HG03095 (cell line): ENCODE measurements around the gene CRY1.
"Not testable (repeated sequence)": the region's sequence is repeated elsewhere in the genome, so short reads cannot be mapped to it uniquely, and the experiment has no call there.

Experiments used
- ATAC-seq: cut with Tn5 transposase; IDR thresholded peaks from one replicate; pipeline ENCODE4 v1.9.1; 2021; ENCODE audit warnings: moderate library complexity; ENCODE audit not compliant: unreplicated experiment

Gene CRY1

DNA sequence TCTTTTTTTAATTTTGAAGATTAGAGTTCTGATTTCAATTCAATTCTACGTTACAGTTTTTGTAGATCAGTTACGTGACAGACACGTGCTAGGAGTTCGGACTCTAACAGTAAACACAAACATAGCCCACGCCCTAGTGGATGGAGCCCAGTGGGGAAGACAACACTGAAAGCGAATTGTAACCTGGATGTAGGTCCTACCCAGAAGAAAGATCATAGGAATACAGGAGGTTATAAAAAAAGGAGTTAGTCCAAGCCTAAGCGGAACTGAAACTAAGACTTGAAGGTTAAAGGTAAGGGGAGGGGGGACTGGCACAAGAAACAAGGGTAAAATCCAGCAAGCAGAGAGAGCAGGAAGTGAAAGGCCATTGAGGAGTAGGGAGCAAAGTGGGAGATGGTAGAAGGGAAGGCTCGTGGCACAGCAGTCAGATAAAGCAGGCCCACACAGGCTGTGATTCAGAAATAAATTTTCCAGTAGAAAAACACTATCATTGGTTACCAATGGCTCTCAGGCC lies 15.7 kb upstream of the CRY1 start:
- ATAC-seq, result no peak

GRCh38 chr12:107108366-107108765 lies 15.0 kb upstream of the CRY1 start:
- ATAC-seq, result not testable (repeated sequence)

DNA sequence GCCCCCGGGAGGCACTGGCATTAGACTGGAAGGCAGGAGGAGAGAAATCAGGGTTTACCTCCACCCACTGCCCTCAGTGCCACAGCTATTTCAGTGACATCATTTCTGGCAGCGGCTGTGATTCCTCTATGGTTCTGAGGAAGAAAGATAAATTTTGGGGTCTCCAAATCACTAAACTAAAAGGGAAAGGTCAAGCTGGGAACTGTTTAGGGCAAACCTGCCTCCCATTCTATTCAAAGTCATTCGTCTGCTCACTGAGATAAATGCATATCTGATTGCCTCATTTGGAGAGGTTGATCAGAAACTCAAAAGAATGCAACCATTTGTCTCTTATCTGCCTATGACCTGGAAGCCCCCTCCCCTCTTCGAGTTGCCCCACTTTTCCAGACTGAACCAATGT lies 14.0 kb upstream of the CRY1 start:
- no peak for ATAC-seq

- no peak for ATAC-seq
These were observed 13.1 kb upstream of the CRY1 start for GRCh38 chr12:107106241-107107025.

DNA sequence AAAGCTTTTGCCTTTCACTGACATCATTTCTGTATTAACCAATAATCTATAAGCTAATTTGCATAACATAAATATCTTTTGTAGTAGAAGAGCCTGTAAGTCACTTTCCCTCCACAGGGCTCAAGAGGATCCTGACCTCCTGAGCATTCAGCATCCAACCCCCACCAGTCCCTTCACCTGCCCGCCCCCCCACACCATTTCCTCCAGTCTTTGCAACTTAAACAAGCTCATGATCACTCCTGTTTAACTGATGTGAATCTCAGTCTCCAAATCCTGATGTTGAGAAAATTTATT lies 12.0 kb upstream of the CRY1 start:
- ATAC-seq, result no peak

- ATAC-seq, result no peak
These were observed 10.2 kb upstream of the CRY1 start for GRCh38 chr12:107103516-107103915.

- no peak for ATAC-seq
These were observed 9.7 kb upstream of the CRY1 start for GRCh38 chr12:107103097-107103496.

DNA sequence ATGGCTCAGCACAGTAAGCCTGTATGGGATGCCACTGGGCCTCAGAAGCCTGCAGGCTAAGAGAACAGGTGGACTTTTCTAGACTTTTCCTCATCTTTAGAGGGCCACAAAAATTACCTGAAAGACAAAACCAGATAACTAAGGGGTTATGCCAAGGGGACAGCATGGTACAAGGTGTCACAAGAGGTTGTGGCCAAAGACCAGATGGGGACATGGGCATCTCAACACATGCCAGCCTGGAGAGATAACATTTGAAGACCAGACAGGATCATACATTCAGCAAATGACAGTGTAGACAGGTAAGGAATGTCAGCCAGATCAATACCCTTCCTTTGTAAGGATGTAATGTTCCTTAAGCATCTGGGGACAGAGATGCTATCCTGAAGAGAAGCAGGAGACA lies 8.9 kb upstream of the CRY1 start:
- no peak for ATAC-seq

GRCh38 chr12:107101651-107102050 lies 8.3 kb upstream of the CRY1 start:
- ATAC-seq, result no peak

GRCh38 chr12:107099917-107100316 lies 6.6 kb upstream of the CRY1 start:
- no peak for ATAC-seq

GRCh38 chr12:107096571-107096970 lies 3.2 kb upstream of the CRY1 start:
- ATAC-seq, result no peak

GRCh38 chr12:107094183-107094448 lies 767 bp upstream of the CRY1 start:
- ATAC-seq, result no peak

DNA sequence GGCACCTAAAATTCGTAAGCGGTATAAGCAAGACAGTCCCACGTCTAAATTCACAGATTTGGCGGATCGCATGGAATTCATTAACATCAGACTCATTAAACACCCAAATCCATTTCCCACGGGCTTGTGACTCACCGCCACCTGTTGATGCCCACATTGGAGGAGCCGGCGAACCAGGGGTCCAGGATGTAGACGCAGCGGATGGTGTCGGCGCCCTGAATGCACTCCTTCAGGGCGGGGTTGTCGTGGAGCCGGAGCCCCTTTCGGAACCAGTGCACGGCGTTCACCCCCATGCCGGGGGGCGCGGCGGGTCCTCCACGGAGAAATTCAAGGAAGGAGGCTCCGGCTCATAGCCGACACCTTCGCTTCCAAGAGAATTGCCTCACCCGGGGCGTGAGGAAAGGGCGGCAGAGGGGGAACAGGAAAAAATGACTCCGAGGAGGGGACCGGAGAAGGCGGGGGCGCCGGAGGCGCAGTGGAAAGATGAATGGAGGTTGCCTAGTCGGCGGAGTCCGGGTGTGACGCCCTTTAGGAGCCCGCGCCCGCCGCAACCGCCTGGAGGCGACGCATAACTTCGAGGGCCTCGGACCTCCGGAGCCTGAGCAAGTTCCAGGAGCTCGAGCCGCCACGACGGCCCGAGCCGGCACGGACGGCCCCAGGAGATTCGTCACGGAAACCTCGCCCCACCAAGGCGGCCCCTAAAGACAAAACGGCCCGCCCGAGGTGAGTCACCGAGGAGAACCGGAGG lies 506 bp downstream of the CRY1 start:
- ATAC-seq, result peak; percentile 37

DNA sequence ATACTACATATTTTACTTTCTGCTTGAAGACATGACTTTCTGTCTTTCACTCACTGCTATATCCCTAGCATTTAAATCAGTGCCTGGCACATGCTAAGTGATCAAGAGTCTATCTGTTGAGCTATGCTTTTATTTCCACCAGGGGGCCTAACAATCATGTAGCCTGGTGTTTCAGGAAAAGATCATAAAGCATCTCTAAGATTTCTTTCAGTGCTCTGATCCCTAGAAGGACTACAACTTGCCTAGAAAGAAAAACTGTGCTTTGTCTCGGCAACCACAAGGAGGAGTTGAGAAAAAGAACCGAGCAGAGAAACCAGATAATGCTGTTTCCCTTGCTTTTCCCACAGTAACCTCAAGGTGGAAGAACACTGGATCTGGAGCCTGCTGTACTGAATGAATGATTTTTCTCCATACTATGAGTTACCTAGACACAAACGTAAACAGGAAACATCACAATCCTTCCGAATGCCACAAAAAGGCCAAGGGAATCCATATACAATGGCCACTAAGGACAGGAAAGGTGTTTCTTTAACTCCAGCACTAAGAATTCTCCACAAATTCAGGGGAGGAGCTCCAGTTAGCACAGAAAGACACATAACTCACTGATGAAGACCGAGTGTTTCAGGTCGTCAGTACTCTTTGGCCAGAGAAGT lies 1.2 kb downstream of the CRY1 start:
- ATAC-seq, result no peak

DNA sequence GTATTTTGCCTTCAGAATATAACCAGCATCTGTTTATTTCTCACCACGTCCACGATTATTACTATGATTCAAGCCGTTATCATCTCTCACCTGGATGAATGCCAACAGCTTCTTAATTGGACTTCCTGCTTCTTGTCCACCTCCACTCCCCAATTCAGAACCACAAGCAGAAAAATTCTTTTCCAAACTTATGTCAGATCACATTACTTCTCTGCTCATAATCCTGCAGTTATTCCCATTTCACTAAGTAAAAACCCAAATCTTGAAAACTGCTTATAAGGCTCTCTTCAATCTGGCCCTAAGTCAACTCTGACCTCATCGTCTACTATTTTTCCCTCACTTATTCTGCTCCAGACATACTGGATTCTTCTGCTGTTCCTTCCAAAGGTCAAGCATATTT lies 2.0 kb downstream of the CRY1 start:
- no peak for ATAC-seq

DNA sequence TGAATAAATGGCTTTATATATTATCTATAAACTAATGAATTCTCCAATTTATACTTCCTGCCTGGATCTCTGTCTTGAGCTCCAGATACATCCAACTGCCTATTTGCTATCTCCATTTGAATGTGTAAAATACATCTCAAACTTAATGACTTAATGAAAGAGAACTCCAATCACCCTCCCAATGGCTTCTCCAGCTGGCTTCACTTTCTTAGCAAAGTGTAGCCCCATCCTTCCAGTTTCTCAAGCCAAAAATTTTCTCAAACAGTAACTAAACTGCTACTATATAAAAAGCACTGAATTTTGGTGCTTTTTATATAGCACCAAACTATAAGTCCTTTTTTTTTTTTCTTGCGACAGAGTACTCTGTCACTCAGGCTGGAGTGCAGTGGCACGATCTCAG lies 2.6 kb downstream of the CRY1 start:
- ATAC-seq, result no peak

DNA sequence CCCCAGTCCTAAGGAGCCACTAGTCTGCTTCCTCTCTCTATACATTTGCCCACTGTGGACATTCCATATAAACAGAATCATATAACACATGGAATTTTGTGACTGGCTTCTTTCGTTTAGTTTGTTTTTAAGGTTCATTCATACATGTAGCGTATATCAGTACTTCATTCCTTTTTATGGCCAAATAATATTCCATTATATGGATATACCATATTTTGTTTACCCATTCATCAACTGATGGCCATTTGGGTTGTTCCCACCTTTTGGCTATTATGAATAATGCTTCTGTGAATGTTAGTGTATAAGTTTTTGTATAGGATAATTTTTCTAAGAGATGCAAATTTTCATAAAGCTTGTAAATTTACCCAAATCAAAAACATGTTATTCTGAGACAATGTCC lies 4.4 kb downstream of the CRY1 start:
- ATAC-seq, result no peak

DNA sequence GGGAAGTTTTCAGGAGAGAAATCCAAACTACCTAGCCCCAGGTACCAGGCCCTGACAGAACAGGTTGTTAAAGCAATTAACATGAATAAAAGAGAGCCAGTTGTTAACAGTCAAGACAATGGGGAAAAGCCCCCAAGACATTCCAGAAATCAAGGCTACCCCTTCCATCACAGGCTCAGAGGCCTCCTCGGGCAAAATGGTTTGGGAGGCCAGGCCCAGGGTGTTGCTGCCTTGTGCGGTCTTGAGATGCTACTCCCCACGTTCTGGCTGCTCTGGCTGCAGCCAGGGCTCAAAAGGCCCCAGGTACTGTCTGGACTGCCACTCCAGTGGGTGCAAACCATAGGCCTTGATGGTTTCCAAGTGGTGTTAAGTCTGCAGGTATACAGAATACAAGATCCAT lies 7.0 kb downstream of the CRY1 start:
- no peak for ATAC-seq

DNA sequence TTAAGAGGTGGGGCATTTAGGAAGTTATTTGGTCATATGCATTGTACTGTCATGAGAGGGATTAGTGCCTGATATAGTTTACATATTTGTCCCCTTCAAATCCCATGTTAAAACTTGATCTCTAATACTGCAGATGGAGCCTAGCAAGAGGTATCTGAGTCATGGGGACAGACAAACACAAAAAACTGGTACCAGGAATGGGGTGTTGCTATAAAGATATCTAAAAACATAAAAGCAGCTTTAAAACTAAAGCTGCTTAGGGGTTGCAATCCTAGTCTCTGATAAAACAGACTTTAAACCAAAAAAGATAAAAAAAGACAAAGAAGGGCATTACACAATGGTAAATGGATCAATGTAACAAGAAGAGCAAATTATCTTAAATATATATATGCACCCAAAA lies 11.6 kb downstream of the CRY1 start:
- no peak for ATAC-seq

- no peak for ATAC-seq
These were observed 13.1 kb downstream of the CRY1 start for GRCh38 chr12:107080299-107080698.

GRCh38 chr12:107079172-107080011 lies 14.0 kb downstream of the CRY1 start:
- no peak for ATAC-seq
